Glomerular endothelial cell (primary cell): Measurements from ENCODE around the gene MVB12A. TPM values are rescaled to one million over a fixed set of nuclear protein-coding genes. Genes with fewer than 3 reads are reported as not detected.

Source experiments
- DNase-seq: peaks from one replicate; pipeline ENCODE4 v3.0.0-alpha.2; 2011; ENCODE audit warnings: low read depth, low spot score; ENCODE audit errors: extremely low read depth
- total RNA-seq: library from RNA; depleted of rRNA; stranded (reverse); fragments of >200 nt; gene quantifications from 2 replicates; pipeline ENCODE4 v1.2.3, GENCODE V29; 2015

Gene MVB12A
- total RNA-seq, 1 donor from 2014 or later = 88.2 TPM

DNA sequence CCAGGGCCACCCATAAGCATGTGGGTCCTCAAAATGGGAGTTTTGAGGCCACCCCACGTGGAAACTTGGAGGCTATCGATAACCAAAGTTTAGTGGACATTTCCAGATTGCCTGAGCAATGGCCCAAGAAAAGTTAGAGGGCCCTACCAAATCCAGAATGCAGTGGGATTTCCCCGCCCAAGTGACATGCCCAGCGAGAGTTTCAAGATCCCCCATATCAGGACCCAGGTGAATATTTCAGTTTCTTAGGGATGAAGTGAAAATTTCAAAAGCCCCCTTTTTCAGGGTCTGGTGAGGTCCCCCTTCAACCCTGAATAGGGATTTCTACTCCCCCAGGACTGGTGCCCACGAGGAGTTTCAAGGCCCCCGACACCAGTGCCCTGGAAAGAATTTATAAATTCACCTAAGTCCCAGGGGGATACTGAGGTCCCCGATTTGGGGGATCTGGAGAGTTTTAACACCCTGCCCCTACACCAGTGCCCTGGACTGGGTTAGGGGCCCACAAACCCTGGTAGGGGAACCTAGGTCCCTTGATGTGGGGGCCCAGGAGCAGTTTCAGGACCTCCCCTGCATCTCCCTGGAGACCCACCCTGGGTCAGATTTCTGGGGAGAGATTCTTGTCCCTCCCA is 15.1 kb upstream of the MVB12A start:
- no peak for DNase-seq

DNA sequence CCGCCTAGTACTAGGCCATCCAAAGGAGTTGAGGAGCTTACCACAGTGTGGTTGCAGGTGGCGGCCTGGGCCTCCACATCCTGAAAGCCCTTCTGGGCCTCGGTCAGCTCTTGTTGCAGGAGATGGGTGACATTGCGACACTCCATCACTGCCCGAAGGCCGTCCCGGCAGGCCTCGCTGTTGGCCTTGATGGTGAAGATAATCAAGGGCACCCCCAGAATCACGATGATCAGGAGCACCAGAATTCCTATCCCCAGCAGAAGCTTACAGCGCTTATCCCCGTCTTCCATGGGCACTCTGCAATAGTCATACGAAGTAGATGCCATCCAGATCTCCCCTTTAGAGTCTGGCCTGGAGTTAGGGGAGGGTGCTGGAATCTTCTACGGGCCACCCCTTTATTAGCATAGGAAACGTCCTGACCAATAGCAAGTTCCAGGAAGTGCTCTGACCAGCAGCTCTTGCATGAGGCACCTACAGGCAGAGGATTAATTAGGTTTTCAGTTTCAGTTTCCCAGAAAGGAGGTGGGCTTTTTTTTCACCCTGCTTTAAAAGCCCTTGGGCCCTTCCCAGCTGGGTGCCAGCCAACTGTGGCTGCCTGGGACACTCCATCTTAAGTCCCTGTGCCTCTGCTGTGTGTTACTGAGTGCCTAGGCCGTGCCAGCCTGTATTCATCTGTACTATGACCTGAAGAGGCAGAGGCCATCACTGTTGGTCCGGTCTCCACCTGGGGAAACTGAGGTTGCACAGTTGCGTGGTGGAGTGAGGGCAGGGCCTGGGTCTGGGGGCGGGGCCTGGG is 14.4 kb upstream of the MVB12A start, which contains the start of gene BST2:
Gene BST2 (minus strand): TSS at position 381 of the 796 bp plus-strand sequence. CDS start 55 bp downstream, at position 326.
- no peak for DNase-seq

DNA sequence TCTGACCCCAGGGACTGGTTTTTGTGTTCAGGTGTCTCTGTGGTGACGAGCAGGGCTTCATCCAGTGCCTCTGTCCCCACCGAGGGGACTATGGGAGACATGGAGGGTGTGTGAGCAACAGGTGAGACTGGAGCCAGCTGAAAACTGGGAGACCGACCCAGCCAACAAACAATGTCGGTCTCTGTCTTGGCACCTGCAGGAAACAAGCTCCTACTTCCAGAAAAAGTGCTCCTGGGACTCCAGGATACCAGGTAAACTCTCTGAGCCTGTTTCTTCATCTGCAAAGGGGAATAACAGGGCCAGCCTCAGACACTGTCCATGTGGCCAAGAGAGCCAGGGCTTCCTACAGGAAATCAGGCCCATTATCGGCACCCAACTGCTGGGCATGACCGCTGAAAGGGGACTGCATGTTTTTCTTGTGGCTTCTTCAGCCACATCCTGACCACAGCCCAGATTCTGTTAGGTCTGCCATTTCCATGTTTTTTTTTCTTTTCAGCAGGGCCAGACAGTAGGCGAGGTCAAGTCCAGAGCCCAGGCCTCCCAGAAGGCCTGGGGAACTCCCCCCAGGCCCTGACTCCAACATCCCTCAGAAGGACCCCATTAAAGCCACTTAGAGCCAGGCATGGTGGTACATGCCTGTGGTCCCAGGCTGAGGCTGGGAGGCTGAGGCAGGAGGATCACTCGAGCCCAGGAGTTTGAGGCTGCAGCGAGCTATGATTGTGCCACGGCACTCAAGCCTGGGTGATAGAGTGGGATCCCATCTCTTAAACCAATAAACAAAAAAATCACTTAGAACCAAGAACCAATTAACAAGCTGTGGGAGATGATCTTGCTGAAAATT is 13.6 kb upstream of the MVB12A start:
- DNase-seq = no peak

DNA sequence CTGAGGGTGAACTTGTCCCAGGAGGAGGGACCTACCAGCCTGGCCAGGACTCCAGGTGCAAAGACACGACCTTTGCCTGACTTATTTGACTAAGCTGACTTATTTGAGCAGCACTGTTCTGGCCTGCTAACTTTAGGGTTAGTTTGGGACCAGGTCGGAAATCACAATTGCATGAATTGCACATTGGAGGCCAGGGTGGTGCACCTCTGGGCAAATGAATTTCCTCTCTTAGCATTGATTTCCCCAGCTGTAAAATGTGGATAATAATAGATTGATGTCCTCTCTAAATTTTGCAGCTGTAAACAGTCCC is 13.0 kb upstream of the MVB12A start:
- no peak for DNase-seq

DNA sequence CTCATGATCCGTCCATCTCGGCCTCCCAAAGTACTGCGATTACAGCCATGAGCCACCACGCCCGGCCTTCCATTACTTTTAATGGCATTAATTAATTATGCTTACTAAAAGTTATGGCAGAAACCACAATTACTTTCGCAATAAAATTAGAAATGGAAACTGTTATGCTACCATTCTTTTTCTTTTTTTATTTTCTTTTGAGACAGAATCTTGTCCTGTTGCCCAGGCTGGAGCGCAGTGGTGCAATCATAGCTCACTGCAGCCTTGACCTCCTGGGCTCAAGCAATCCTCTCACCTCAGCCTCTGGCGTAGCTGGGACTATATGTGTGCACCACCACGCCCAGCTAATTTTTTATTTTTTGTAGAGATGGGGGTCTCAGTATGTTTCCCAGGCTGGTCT is 9.9 kb upstream of the MVB12A start:
- DNase-seq = no peak

DNA sequence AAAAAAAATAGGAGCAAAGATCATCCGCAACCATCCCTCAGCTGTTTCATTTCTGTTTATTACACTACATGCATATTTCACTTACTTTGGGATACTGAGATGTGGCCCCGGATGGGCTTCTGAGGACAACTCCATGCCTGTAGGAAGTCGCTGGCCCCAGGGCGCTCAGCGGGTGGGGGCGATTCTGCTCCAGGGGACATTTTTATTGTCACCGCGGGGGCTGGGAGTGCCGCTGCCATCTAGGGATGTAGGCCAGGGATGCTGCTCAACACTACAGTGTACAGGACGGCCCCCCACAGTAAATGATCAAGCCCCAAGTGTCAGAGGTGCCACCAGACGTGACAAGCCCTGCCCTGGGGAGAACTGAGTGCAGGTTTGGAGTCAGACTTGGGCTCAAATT is 8.0 kb upstream of the MVB12A start:
- no peak for DNase-seq

DNA sequence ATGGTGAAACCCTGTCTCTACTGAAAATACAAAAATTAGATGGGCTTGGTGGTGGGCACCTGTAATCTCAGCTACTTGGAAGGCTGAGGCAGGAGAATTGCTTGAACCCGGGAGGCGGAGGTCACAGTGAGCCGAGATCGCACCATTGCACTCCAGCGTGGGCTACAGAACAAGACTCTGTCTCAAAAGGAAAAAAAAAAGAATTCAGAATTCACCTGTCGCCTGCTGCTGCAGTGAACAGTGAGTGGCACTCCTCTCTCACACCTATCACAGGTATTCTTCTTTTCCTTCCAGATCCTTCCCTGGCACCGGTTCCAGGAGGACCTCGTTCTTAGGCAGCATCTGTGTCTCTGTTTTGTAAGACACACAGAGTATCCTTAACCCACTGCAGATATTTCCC is 5.8 kb upstream of the MVB12A start:
- DNase-seq = no peak

DNA sequence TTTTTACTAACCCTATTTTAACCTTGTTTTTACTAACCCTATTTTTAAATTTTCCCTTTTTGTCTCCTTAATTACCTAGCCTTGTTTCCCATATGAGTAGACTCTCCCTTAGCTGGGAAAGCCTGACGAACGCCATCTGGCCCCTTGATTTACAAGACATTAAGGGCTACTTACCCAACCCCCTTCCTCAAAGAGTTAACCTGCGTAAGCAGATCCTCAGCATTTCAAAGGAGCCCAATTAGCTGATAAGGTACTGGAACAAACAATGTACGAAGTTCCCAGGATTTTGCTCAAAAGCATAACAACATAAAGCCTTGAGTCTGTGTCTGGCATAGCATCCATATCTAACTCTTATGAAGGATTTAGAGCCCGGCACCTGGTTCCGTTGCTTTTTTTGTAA is 4.7 kb upstream of the MVB12A start:
- no peak for DNase-seq

DNA sequence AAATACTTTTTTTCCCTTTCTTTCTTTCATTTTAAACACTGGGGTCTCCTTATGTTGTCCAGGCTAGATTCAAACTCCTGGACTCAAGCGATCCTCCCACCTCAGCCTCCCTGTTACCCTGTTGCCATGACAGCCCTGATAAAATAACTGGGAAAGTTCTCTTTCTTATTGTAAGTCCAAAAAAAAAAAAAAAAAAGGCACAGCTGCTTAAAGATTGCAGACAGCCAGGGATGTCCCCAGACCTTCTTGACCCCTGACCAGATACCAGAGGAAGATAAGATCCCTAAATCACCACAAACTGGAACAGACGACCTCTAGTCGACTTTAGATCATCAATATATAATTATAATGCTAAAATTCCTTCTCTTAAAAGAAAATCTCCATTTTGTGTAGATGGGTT is 1.1 kb upstream of the MVB12A start:
- DNase-seq = no peak

DNA sequence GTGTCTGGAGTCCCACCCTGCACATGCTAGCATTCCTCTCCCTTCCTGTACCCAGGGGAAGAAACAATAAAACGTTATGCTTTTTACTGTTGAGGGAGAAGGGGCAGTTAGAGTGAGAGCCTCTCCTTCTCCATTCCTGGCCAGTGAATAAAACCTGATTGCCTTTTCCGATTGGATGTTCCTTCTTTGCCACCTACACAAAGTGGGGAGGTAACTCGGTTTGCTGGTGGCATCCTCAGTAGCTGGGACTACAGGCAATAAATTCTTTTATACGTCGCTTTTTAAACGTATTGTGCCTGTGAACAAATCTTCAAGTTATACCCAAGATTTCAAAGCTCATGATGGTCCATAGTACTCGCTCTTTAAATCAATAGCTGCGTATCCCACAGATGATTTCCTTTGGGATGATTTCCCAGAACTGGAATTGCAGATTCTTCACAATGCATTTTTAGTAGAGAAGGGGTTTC is 660 bp upstream of the MVB12A start:
- DNase-seq = no peak

DNA sequence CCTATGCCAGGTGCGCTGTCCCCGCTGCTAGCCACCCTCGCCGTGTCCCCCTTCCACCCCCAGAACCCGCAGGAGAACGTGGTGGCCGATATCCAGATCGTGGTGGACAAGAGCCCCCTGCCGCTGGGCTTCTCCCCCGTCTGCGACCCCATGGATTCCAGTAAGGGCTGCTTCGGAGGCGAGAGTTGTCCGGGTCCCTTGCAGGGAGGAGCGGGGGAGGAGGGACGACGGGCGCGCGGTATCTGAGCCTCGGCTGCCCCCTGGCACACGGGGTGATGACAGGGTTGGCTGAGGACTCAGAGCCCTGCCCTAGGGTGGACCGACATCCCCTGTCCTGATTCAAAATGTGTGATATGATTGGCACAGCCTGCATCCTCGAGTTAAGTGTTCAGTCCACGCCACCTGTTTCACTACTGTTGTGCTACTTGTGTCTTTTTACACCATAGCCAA is 653 bp downstream of the MVB12A start:
- no peak for DNase-seq

DNA sequence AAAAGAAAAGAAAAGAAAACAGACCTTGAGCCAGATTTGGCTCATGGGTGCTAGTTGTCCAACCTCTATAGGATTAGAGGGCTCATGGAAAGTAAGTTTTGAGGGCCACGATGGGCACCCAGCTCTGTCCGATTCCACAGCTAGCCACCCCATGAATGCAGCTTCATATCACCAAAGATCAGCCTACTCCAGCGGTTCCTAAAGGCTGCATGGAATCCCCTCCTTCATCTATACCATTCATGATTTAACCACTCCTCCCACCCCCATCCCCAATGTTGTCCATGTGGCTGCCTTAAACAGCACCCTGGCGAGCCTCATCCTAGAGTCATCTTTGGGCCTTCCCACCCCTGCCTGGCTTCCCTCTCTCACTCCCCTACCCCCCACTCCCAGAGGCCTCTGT is 2.1 kb downstream of the MVB12A start:
- no peak for DNase-seq

DNA sequence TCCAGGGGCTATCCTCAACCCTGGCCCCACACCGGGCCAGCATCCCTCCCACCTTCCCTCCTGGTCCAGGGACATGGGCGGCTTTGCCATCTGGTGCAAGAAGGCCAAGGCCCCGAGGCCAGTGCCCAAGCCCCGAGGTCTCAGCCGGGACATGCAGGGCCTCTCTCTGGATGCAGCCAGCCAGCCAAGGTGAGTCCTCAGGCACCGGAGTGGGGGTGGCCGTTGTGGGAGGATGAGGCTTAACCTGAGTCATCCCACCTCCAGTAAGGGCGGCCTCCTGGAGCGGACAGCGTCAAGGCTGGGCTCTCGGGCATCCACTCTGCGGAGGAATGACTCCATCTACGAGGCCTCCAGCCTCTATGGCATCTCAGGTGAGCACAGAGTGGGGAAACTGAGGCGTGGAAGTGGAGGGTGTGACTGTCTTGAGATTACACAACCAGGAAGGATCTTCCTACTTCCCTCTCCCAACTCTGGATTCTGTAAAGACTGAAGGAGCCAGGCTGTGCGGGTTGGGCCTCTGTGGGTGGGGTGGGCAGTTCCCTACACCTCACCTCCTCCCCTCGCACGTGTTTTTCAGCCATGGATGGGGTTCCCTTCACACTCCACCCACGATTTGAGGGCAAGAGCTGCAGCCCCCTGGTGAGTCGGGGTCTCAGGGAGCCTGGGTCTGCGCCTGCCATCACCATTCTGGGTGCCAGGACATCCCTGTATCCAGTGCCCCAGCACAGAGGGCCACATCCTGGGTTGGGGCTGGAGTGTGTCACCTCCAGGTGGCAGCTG is 3.8 kb downstream of the MVB12A start:
- no peak for DNase-seq

DNA sequence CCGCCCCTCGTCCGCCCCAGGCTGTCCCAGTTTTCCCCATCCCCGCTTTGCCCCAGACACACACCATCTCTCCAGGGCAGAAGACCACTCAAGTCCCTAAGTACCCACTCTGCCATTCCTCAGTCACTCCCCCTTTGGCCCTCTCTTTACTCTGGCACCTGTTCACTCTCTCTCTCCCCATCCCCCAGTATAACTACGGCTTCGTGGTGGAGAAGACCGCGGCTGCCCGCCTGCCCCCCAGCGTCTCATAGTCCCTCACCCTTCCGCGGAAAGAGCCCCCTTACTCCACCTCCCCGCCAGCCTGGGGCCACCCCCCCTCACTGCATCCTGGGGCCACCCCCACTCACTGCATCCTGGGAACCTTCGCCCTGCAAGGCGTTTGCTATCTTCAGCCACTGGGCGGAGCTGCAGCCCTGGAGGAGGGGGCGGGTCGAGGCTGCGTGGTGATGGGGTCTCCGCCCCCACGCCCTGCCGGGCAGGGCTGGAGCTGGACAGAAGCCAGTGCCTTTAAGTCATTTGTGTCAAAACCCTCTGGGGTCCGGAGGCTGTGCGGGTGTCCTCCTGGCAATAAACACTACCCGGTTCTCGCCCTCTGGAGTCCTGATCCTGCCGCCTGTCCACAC is 5.0 kb downstream of the MVB12A start:
- DNase-seq = no peak

DNA sequence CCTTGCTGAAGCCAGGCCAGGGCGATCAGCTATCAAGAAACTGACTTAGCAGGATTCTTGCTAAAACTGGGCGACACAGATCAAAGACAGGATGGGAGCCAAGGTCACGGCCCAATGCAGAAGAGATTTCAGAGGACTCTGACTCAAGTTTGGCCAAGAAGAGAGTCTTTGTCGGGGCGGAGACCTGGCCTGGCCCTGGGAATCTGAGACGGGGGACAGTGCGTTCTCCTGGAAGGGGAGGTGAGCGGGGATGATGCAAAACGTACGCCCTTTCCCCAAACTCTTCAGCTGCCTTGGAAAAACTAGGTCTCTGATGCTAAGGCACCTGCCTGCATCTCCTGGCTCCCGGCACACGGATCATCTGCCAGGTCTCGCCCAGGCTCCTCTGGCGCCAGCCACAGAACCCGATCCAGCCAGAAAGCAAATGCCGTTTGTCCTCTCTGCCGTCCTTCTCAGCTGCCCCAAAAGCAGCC is 9.8 kb downstream of the MVB12A start:
- no peak for DNase-seq

DNA sequence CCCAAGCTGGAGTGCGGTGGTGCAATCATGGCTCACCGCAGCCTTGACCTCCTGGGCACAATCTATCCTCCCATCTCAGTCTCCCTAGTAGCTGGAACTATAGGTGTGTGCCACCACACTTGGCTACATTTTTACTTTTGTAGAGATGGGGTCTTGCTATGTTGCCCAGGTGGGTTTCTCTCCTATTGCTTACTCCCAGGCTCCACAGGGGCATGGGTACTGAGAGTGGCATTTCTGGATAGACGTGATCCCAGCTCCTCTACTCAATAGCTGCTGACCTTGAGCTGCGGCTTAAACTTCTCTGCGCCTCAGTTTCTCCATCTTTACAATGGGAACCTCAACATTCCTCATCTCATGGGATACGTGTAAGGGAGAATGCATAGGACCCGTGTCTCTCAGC is 11.6 kb downstream of the MVB12A start:
- no peak for DNase-seq

DNA sequence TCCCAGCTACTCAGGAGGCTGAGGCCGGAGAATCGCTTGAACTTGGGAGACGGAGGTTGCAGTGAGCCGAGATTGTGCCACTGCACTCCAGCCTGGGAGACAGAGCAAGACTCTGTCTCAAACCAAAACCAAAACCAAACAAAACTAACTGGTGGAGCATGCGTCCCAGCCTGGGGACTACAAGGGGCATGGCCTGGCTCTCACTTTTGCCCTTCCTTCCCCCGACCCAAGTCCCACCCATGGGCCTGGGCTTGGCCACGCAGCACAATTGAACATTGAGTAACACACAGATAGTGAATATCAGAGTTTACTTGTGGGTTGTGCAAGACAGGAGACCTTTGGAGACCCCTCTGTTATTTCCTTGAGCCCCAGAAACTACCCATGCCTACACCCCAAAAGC is 15.4 kb downstream of the MVB12A start:
- no peak for DNase-seq

DNA sequence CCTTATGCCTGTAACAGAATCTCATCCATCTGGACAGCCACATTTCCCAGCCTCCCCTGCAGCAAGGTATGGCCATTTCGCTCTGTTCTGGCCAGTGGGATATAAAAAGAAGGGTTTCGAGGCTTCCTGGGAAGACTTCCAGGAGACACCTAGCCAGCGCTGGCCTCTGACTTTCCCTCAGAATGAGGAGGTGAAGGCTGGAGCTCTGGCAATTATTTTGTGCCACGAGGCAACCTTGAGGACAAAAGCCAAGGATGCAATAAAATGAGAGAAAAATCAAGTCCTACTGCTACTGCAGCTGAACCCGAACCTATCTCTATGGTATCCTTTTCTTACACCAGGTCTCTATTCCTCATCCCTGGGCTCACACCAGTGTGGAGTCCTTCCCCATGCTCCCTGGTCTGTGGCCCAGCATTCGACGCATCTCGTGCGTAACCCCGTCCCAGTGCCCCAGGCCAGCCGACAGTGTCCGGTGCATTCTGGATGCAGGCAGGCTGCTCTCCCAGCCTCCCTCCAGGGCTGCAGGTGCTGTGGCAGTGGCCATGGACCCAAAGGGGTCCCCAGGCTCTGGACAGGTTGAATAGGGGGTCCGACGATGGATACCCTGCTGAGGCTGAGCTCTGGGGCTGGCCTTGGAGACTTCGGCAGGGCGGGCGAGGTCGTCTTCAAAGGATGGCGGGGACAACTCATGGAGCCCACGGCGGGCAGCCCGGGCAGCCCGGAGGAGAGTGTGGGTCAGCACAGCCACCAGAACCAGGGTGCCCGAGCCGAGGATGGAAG is 16.4 kb downstream of the MVB12A start:
- no peak for DNase-seq

DNA sequence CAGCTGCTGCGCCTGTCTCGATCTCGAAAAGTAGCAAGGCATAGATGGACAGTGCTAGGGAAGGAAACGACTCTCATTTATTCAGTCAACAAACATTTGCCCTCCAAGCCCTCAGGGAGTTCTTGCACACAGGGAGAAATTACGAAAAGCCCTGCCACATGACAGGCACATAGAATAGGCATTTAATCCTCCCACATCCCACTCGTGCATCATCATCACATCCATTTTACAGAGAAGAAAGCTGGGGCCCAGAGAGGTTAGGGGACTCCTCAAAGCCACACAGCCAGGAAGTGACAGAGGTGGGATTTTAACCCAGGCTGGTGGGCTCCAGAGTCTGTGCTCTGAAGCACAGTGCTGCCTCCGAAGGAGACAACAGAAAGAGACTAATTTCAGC is 17.0 kb downstream of the MVB12A start:
- no peak for DNase-seq
